VCaP (cell line): ENCODE data around the gene RNF10.

Experiments
- H3K27ac ChIP-seq: fragments of 450-650 bp; 2 replicates; pipeline ENCODE4 v1.5.1; 2017
- CTCF ChIP-seq: fragments of 450-650 bp; conservative IDR thresholded peaks from 2 replicates; pipeline ENCODE4 v1.5.1; 2017; ENCODE audit warnings: mild to moderate bottlenecking, moderate library complexity

RNF10 gene

GRCh38 chr12:120532701-120533238, 1.4 kb upstream of the RNF10 start:
- TF ChIP-seq CTCF, result no peak

GRCh38 chr12:120534703-120535655, 823 bp downstream of the RNF10 start:
- 0 out of 2 replicates have a peak, but pooled peaks have one; percentile 16 for TF ChIP-seq CTCF
- peak overlapping the region; percentile 98 for H3K27ac ChIP-seq

More at GRCh38 chr12:120532701-120533238, 1.4 kb upstream of the RNF10 start:
- no peak overlapping the region for H3K27ac ChIP-seq

- peak overlapping the region; percentile 98 for H3K27ac ChIP-seq
- no peak for TF ChIP-seq CTCF
Observed at GRCh38 chr12:120536064-120536791, 2.1 kb downstream of the RNF10 start.

- no peak for TF ChIP-seq CTCF
- peak overlapping the region; percentile 98 for H3K27ac ChIP-seq
Observed at GRCh38 chr12:120537856-120538220, 3.7 kb downstream of the RNF10 start.

- peak overlapping the region; percentile 98 for H3K27ac ChIP-seq
- TF ChIP-seq CTCF, result no peak
Observed at GRCh38 chr12:120538281-120539156, 4.4 kb downstream of the RNF10 start.

- peak overlapping the region; percentile 98 for H3K27ac ChIP-seq
- TF ChIP-seq CTCF, result no peak
Observed at GRCh38 chr12:120539303-120539702, 5.1 kb downstream of the RNF10 start.
